Aorta (tissue), 5 donors: ENCODE data around the gene FGFR3. TPM values are rescaled to one million over a fixed set of nuclear protein-coding genes. Genes with fewer than 3 reads are reported as not detected.

ENCODE experiments used
- ATAC-seq: fragments of 200-7000 bp; cut with Tn5 transposase; one replicate; pipeline ENCODE4 v1.9.1; 2022; ENCODE audit warnings: moderate library complexity; ENCODE audit not compliant: low FRiP score
- DNase-seq, 2 donors: peaks; one replicate each; pipeline ENCODE4 v3.0.0-alpha.2; 2020
- H3K27ac ChIP-seq, 2 donors: one replicate each; pipeline ENCODE4 v1.5.1; 2013; ENCODE audit warnings: low read length in 2 of 2, mild to moderate bottlenecking in 2 of 2, moderate library complexity in 2 of 2, control low read depth in 1 of 2, inconsistent platforms in 1 of 2, low read depth in 1 of 2
- H3K27me3 ChIP-seq, 2 donors: one replicate each; pipeline ENCODE4 v1.6.1; 2013; ENCODE audit warnings: control low read depth in 1 of 2, low read length in 1 of 2, mild to moderate bottlenecking in 1 of 2, moderate library complexity in 1 of 2; ENCODE audit not compliant: insufficient read depth in 2 of 2, control insufficient read depth in 1 of 2
- H3K36me3 ChIP-seq, 2 donors: one replicate each; pipeline ENCODE4 v1.6.1; 2013; ENCODE audit warnings: control low read depth in 1 of 2, low read length in 1 of 2, mild to moderate bottlenecking in 1 of 2; ENCODE audit not compliant: insufficient read depth in 2 of 2, control insufficient read depth in 1 of 2
- H3K4me1 ChIP-seq, 2 donors: one replicate each; pipeline ENCODE4 v1.6.1; 2013; ENCODE audit warnings: low read length in 2 of 2, control low read depth in 1 of 2, mild to moderate bottlenecking in 1 of 2, moderate library complexity in 1 of 2; ENCODE audit not compliant: insufficient read depth in 2 of 2, control insufficient read depth in 1 of 2
- H3K4me3 ChIP-seq, 2 donors: one replicate each; pipeline ENCODE4 v1.5.1; 2013; ENCODE audit warnings: low read length in 2 of 2, control low read depth in 1 of 2, mild to moderate bottlenecking in 1 of 2
- H3K9me3 ChIP-seq: one replicate; pipeline ENCODE4 v1.6.1; 2013; ENCODE audit warnings: mild to moderate bottlenecking, low read length; ENCODE audit not compliant: control insufficient read depth
- WGBS, 2 donors: extraction: QIAGEN DNeasy Blood & Tissue Kit; methylation state at CpG; one replicate each; pipeline ENCODE4 v1.1.7; 2013; 5-methylcytosine and 5-hydroxymethylcytosine counted together
- intact Hi-C, 2 donors: fragments of 100-400 bp; cut with DNase I; formaldehyde crosslinking; loops; one replicate each; pipeline versions ENCODE4 v1.14.2 to v1.15.0; 2022
- polyA plus RNA-seq, 2 donors: library from polyadenylated mRNA; stranded (reverse); fragments of 200-250 nt; gene quantifications; one replicate each; pipeline ENCODE4 v1.2.3, GENCODE V29; 2013
- total RNA-seq, 2 donors: library from RNA; stranded (reverse); fragmentation: NEBNext Ultra II Directional; extraction: Animal tissue kit (Norgen Biotek cat#: 25700); gene quantifications; one replicate each; pipeline ENCODE4 v1.2.1, GENCODE V29; 2021
- donor health status: healthy with polysubstance abuse.
- donor health status: Bipolar disorder and iron deficiency.
- donor health status: DM: no; HTN: no; CAD: no.
- donor health status: DM: no; HTN: no; CAD: no.
- donor health status: DM: yes; HTN: yes; CAD: no.

The FGFR3 gene
- total and polyA plus RNA-seq, 4 donors, result 1.0 to 4.0 (median 1.8) TPM

GRCh38 chr4:1747603-1747967 lies 45.5 kb upstream of the FGFR3 start:
- H3K27ac ChIP-seq, result no peak overlapping the region
- no peak for ATAC-seq
- no peaks in the 10 kb centered on the region for H3K36me3 ChIP-seq
- intact Hi-C loops, result loop anchor here (5.0 to 10.0 kb wide), 2 partner anchors 57 to 150 kb away; no protein-coding TSS in a partner anchor
- no peaks in the 10 kb centered on the region for H3K4me1 ChIP-seq
- no peaks in the 10 kb centered on the region for H3K27me3 ChIP-seq
- no peaks in the 10 kb centered on the region for H3K9me3 ChIP-seq
- no peak for DNase-seq
- H3K4me3 ChIP-seq, result no peak overlapping the region
- 92 to 94% methylated on average over 16 of the region's 16 CpGs for WGBS, 2 donors

DNA sequence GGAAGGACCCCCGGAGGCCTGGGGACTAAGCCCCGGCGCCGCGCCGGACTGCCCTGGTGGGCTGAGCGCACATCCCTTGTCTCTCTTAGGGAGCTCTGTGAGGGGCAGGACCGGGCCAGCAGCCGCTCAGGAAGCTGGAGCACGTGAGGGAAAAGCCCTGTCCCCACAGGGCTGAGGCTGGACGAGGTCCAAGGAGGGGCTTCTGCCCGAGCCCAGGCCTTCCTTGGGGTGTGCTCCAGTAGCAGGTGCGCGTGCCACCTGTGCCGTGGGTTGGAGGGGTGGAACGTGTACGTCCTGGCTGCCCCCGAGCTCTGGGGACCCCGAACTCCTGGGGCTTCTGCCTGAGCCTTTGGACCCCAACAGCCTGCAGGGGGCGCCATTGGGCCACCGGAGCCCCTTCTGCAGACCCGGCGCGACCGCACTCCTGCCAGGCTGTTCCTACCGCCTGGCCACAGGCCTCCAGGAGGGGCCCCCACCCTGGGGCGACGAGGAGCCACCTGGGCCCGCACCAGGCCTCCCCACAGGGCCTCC lies 44.6 kb upstream of the FGFR3 start:
- WGBS, 2 donors, result 6 to 9% methylated on average over 29 of the region's 29 CpGs
- DNase-seq (peak; percentile 71 to 89), ATAC-seq (no peak)
- intact Hi-C loops, result loop anchor here (1.0 to 10.0 kb wide), 3 partner anchors 56 to 149 kb away; no protein-coding TSS in a partner anchor
- Histone ChIP-seq H3K4me1 (no peaks in the 10 kb centered on the region), H3K4me3 (no peak overlapping the region), H3K27ac (no peak overlapping the region), H3K27me3 (no peaks in the 10 kb centered on the region), H3K36me3 (no peaks in the 10 kb centered on the region), H3K9me3 (no peaks in the 10 kb centered on the region)

DNA sequence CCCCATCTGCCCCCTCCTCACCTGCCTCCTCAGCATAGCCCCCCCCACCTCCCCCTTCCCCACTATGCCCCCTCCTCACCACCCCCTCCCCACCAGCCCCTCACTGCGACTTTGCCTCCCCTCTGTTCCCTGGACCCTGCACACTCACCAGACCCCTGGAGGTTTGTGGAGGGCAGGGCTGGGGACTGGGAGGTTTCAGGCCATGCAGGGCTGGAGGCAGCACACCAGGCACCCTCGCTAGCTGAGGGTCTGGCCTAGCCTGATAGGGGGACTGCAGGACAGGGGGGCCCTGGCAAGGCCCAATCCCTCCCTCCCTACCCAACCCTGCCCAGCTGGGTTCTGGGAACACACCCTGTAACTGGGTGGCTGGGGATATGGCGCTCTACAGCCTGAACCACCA lies 43.7 kb upstream of the FGFR3 start:
- 60 to 69% methylated on average over 3 of the region's 3 CpGs for WGBS, 2 donors
- Histone ChIP-seq H3K36me3 (no peaks in the 10 kb centered on the region), H3K27ac (no peak overlapping the region), H3K27me3 (no peaks in the 10 kb centered on the region), H3K9me3 (no peaks in the 10 kb centered on the region), H3K4me3 (no peak overlapping the region), H3K4me1 (no peaks in the 10 kb centered on the region)
- no peak for ATAC-seq
- intact Hi-C loops, result loop anchor here (5.0 to 10.0 kb wide), 2 partner anchors 55 to 148 kb away; no protein-coding TSS in a partner anchor
- no peak for DNase-seq

- Histone ChIP-seq H3K27ac (no peak overlapping the region), H3K27me3 (no peaks in the 10 kb centered on the region), H3K4me1 (no peaks in the 10 kb centered on the region), H3K9me3 (no peaks in the 10 kb centered on the region), H3K36me3 (no peaks in the 10 kb centered on the region), H3K4me3 (no peak overlapping the region)
- intact Hi-C loops, result loop anchor here (5.0 to 10.0 kb wide), 2 partner anchors 55 to 147 kb away; no protein-coding TSS in a partner anchor
- ATAC-seq (no peak), DNase-seq (no peak)
- 70 to 78% methylated on average over 14 of the region's 14 CpGs for WGBS, 2 donors
Observed at GRCh38 chr4:1749826-1750225, 43.3 kb upstream of the FGFR3 start.

DNA sequence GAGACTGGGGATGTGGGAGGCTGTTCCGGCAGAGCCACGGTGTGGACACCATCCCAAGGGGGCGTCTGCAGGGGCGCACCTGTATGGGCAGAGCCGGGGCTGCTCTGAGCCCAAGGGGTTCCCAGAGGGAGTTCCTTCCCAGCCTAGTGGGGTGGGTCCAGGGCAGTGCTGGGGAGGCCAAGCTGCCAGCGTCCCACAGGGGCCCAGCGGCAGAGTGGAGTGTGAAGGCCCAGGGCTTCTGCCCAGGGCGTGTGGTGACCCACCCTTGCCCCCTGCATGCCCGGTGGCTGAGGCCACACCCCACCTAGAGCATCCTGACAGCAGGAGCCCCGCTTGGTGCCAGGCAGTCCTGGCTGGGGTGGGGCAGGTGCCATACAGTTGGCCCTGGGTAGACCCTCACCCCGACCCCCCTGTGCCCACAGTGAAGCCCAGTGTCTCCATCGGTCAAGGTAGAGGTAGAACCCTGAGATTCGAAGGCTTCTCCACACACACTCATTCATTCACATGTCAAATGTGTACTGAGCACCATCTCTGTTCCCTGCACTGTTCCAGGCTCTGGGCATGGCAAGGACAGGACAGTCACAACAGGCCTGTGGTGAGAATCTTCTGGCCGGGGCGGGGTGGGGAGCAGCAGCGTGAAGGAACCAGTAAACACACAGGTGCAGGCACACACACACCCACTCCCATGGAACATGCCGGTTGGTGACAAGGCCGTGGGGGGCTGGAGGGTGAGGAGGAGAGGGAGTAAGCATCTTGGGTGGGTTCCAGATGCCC lies 42.5 kb upstream of the FGFR3 start:
- Histone ChIP-seq H3K27me3 (no peaks in the 10 kb centered on the region), H3K9me3 (no peaks in the 10 kb centered on the region), H3K4me3 (no peak overlapping the region), H3K4me1 (no peaks in the 10 kb centered on the region), H3K36me3 (no peaks in the 10 kb centered on the region), H3K27ac (no peak overlapping the region)
- no peak for DNase-seq
- 88 to 91% methylated on average over 18 of the region's 18 CpGs for WGBS, 2 donors
- no peak for ATAC-seq
- intact Hi-C loops, result no loop called here

DNA sequence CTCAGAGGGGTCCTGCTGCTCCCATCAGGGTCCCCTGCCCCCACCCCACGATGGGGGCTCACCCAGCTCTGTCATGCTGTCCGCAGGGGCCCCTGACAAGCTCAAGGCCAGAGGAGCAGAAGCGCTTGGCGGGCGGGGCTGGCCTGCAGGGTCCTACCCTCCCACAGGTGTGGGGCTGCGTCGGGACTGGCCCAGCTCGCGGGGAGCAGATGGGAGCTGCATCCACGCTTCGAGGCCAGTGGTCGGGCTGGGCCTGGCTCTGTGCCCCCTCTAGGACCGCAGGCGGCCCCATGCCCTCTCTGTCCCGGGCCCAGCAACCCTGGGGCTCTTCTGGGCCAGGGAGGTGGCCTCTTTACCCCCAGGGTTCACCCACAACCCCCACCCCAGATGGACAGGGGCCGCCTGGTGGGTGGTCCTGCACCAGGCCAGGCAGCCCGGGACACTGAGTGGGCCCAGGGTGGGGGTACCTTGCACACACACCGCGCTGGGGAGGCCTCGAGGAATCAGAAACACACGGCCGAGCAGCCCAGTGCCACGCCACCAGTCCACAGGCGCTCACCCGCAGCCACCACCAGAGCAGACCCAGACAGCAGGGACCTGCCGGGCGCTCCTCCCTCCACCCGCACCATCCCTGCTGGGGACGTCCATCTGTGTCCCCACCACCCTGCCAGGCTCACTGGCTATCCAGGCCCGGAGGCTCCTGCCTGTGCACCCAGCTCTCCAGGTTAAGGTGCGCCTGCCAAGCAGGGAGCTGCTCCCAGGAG lies 41.8 kb upstream of the FGFR3 start:
- intact Hi-C loops, result no loop called here
- Histone ChIP-seq H3K4me3 (no peak overlapping the region), H3K27me3 (no peaks in the 10 kb centered on the region), H3K36me3 (no peaks in the 10 kb centered on the region), H3K4me1 (no peaks in the 10 kb centered on the region), H3K9me3 (no peaks in the 10 kb centered on the region), H3K27ac (no peak overlapping the region)
- ATAC-seq, result no peak
- WGBS, 2 donors, result 93 to 94% methylated on average over 30 to 31 of the region's 31 CpGs
- DNase-seq, result no peak

DNA sequence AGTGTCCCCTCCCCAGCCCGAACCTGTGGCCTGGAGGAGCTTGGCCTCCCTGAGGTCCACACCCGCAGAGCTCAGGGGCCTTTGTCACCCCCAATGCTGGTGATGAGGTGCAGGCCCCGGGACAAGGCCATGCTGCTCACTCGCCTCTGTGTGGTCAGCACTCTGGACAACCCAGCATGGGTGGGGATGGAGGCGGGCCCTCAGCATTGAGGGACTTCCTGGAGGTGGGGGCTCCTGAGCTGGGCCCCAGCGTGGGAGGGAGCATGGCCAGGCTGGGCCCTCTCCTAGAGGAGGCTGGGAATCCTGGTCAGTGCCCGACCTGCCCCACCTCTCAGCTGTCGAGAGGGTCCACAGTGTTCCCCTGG lies 41.2 kb upstream of the FGFR3 start:
- Histone ChIP-seq H3K4me1 (no peaks in the 10 kb centered on the region), H3K4me3 (no peak overlapping the region), H3K27ac (no peak overlapping the region), H3K27me3 (no peaks in the 10 kb centered on the region), H3K9me3 (no peaks in the 10 kb centered on the region), H3K36me3 (no peaks in the 10 kb centered on the region)
- intact Hi-C loops, result no loop called here
- DNase-seq (no peak), ATAC-seq (no peak)
- 89 to 96% methylated on average over 8 of the region's 8 CpGs for WGBS, 2 donors

- ATAC-seq (no peak), DNase-seq (no peak)
- Histone ChIP-seq H3K27ac (no peak overlapping the region), H3K9me3 (no peaks in the 10 kb centered on the region), H3K4me1 (no peaks in the 10 kb centered on the region), H3K4me3 (no peak overlapping the region), H3K36me3 (no peaks in the 10 kb centered on the region), H3K27me3 (no peaks in the 10 kb centered on the region)
- WGBS, 2 donors, result 74 to 79% methylated on average over 30 to 35 of the region's 35 CpGs
- intact Hi-C loops, result no loop called here
Observed at GRCh38 chr4:1752284-1753041, 40.6 kb upstream of the FGFR3 start.
